Measurements from ENCODE around the gene TAS2R19.
"Not testable (repeated sequence)": the region's sequence is repeated elsewhere in the genome, so short reads cannot be mapped to it uniquely, and the experiment has no call there.

The TAS2R19 gene, protein sequence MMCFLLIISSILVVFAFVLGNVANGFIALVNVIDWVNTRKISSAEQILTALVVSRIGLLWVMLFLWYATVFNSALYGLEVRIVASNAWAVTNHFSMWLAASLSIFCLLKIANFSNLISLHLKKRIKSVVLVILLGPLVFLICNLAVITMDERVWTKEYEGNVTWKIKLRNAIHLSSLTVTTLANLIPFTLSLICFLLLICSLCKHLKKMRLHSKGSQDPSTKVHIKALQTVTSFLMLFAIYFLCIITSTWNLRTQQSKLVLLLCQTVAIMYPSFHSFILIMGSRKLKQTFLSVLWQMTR

DNA sequence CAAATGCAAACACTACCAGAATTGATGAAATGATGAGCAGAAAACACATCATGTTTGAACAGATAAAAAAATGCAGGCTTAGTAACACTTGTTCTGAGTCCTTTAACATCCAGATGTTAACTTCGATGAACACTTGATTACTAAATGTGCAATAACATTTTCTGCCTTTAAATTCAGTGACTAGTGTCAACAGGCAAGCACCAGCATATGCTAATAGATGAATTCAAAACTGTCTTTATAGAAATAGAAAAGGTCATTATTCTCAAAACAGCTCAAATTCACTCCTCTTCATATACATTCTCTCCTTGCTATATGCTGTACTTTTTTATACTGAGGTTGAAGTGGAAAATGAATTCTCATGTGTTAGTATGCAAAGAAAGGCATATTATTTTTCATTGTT lies at the start of gene TAS2R19:
TSS of gene TAS2R19 (minus strand) at position 101 of the 400 bp plus-strand sequence. CDS start at position 52, 49 bp downstream.
- DNase-seq = no peak

DNA sequence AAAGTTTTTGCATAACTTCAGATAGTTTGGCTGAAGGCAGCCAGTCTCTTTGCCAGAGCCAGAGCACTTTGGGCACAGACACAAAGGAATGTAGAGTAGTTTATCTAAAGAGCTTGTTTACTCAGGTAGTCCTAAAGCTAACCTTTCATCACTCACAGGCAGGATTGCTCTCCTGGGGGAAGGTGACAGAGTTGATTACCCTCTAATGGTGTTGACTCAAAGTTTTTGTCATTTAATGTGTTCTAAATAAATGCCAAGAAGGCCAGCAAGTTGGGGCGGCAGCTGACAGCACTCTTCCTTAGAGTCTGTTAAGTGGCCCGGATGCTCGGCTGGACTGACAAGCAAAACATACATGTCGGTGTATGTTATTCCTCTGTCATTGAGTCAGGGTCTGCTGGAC lies 49.0 kb upstream of the TAS2R19 start:
- no peak for DNase-seq

DNA sequence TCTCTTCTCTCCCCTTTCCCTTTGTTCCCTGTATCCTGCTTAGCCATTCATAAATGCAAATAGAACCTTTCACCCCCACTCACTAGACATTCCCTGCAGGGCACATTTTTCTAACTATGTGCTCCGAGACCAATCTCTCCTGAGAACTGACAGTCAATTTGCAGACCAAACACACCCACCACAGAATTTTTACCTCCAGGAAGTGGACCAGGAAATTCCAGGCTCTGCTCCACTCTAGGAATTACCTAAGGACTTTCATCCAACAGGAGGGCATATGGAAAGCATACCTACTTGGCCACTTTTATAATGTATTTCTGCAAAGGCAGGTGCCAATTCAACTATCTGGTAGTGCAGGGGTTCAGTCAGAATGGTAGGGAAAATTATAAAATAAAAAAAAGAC lies 48.6 kb upstream of the TAS2R19 start:
- no peak for DNase-seq

DNA sequence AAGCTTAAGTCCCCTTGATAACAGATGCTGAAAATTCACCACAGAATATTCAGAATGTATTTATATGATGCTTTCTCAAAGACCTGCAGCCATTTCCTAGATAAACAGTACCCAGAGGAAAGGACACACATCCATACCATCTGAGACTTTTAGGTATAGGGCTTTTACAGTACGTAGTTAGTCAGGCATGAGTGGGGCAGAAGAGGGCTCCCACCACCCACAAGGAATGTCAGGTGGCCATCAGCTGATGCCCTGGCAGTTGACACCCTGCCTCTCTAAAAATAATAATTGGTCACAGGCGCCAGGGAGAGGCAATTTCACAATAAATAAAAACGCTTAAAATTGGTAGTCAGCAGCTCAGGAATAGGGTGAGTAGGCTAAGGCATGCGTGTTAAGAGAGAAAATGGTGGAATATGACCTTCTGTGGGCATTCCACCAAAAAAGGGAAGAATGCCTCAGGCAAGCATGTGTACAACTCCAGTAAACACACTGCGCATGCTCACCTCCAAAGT lies 47.5 kb upstream of the TAS2R19 start:
- DNase-seq = no peak

DNA sequence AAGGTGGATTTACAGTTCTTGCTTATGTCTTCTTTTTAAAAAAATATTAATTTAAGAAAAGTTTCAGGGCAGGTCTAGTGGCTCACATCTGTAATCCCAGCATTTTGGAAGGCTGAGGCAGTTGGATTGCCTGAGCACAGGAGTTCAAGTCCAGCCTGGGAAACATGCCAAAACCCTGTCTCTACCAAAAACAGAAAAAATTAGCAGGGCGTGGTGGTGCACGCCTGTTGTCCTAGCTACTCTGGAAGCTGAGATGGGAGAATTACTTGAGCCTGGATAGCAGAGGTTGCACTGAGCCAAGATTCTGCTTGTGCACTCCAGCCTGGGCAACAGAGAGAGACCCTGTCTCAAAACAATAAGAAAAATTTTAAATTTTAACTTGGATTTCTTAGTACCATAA lies 45.1 kb upstream of the TAS2R19 start:
- no peak for DNase-seq

DNA sequence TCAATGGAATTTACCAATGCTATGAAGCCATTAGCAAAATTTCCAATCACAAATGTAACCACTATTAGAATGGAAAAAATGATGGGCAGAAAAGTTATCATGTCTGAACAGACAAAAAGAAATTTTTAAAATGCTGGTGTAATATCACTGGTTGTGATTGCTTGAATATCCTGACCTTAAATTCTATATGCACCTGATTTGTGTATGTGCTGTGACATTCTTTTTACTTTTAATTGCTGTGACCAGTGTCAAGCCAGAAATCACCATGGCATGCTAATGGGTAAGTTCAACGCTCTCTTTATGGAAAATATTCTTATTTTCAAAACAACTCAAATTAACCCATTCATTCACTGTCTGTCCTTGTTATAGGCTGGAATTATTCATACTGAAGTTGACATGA lies 39.8 kb upstream of the TAS2R19 start, which contains the start of gene TAS2R46:
TSS of gene TAS2R46 (minus strand) at position 101 of the 400 bp plus-strand sequence. CDS start at position 101, 0 bp downstream.
- not testable (repeated sequence) for DNase-seq

DNA sequence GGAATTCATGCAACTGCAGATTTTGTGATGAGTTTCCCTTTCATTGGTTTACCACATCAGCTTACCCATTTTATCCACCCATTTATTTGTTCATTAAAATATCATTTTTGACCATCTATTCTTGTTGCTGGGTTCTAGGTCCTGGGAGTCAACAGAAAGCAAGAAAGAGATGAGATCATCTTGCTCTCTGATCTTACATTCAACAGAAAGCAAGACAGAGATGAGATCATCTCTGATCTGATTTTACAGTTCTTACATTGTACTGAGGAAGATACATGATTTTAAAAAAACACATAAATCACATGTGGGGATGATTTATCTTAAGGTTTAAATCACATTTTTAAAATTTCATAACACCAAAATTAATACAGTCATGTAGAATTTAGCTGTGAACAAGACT lies 37.4 kb upstream of the TAS2R19 start:
- no peak for DNase-seq

DNA sequence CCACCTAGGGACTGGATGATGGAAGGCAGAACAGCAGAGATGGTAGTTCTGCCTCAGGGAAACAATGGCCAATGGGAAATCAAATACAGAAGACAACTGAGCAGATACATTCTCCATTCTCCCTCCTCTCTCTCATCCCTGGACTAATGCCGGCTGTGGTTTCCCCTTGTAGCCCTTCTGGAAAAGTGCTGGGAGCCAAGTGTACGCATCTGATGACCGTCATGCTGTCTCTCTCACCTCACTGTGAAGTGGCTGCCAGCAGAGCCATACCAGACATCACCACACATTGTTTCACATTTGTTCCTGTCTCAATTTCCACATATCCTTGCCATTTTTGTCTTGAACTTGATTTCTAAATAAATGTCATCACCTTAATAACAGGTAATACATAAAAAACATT lies 36.6 kb upstream of the TAS2R19 start:
- DNase-seq = no peak

DNA sequence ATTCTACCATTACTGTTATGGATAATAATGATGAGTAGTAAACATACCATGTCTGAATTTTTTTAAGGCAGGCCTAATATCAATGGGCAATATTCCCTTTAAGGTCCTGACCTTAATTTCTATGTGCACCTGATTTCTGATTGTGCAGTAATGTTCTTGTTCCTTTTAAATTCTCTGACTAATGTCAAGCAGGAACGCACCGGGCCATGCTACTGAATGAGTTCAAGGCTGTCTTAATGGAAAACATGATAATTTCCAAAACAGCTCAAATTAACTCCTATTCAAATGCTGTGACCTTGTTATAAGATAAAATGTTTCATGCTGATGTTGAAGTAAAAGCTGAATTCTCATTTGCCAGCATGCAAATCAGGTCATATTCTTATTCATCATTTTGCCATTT lies 32.9 kb upstream of the TAS2R19 start:
- no peak for DNase-seq

DNA sequence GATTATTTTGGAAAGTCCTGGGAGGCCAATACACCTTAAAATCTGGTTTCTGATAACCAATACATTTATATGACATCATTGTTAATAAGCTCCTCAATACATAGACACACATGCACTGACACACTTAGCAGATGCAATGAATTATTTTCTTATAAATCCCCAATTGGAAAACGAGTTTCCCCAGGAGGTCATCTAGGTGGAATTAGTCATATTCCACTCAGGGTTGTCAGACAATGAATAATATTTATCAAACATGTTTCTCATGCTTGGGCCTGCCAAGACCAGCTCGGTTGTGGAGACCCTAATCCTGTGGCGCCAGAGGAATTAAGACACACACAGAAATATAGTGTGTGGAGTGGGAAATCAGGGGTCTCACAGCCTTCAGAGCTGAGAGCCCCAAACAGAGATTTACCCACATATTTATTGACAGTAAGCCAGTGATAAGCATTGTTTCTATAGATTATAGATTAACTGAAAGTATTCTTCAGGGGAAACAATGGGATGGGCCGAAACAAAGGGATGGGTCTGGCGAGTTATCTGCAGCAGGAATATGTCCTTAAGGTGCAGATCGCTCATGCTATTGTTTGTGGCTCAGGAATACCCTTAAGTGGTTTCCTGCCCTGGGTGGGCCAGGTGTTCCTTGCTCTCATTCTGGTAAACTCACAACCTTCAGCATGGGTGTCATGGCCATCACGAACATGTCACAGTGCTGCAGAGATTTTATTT lies 27.5 kb upstream of the TAS2R19 start:
- DNase-seq = not testable (repeated sequence)

DNA sequence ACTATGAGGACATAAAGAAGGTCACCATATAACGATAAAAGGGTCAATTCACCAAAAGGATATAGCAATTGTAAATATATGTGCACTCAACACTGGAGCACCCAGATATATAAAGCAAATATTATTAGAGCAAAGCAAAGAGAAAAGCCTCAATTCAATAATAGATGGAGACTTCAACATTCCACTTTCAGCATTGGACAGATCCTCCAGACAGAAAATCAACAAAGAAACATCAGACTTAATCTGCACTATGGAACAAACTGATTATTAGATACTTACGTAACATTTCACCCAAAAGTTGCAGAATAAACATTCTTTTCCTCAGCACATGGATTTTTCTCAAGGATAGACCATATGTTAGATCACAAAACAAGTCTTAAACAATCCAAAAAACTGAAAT lies 18.9 kb upstream of the TAS2R19 start:
- not testable (repeated sequence) for DNase-seq

DNA sequence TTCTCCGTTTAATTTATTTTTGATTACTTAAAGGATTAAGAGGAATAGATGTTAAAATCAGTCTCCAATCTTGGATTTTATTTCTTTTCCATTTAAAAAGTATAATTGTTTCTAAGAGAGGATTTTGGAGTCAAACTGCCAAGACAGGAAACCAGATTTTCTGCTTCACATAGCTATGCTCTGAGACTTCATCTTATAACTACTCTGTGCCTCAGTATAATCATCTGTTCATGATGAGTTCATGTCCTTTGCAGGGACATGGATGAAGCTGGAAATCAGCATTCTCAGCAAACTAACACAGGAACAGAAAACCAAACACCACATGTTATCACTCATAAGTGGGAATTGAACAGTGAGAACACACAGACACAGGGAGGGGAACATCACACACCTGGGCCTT lies 17.7 kb upstream of the TAS2R19 start:
- DNase-seq = no peak

DNA sequence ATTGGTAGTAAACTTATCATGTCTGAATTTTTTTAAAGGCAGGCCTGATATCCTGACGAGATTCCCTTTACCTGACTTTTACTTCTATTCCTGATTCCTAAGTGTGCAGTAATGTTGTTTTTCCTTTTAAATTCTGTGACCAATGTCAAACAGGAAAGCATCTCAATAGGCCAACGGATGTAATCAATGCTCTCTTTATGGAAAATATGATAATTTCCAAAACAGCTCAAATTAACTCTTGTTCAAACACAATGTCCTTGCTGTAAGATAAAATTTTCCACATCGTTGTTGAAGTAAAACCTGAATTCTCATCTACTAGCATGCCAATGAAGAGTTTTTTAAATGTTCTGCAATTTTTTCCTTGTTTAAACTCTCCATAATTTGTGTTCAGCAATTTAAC lies 16.8 kb upstream of the TAS2R19 start:
- DNase-seq = no peak

DNA sequence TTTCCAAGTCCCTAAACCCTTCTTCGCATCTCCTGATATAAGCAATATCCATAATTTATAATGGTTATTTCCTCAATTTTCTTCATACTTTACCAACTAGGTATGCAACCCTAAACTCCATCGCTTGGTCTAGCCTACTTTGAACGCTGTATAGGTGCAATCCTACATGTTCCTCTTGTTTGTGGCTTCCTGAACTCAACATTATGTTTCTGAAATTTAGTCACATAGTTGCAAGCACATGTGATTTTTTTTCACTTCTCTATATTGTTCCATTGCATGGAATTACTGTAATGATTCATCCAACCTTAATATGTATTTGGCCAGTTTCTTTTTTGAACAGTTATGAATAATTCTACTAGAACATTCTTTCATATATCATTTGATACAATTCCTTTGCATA lies 11.5 kb upstream of the TAS2R19 start:
- not testable (repeated sequence) for DNase-seq

DNA sequence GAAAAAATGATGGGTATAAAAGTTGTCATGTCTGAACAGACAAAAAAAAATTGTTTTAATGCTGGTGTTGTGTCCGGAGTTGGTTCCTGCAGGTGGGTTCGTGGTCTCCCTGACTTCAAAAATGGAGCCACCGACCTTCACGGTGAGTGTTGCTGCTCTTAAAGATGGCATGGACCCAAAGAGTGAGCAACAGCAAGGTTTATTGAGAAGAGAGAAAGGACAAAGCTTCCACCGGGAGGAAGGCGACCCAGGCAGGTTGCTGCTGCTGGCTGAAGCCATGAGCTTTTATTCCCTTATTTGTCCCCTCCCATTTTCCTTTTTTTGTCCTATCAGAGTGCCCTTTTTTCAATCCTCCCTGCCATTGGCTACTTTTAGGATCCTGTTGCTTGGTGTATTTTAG lies 8.9 kb upstream of the TAS2R19 start, which contains the start of gene TAS2R31:
TSS of gene TAS2R31 (minus strand) at position 101 of the 400 bp plus-strand sequence. CDS start at position 29, 72 bp downstream.
- DNase-seq = no peak

DNA sequence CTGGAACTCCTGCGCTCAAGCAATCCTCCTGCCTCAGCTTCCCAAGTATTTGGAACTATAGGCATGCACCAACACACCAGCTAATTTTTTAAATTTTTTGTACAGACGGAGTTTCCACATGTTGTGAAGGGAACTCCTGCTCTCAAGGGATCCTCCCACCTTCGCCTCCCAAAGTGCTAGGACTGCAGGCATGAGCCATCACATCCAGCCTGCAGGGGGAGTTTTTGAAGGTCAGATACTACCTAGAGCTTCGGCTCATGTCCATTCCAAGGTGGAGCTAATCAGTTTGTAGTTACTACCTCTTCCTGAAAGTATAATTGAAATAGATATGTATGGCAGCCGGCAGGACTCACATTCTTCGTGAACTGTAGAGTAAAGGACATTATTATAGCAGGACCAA lies 3.7 kb upstream of the TAS2R19 start:
- no peak for DNase-seq

DNA sequence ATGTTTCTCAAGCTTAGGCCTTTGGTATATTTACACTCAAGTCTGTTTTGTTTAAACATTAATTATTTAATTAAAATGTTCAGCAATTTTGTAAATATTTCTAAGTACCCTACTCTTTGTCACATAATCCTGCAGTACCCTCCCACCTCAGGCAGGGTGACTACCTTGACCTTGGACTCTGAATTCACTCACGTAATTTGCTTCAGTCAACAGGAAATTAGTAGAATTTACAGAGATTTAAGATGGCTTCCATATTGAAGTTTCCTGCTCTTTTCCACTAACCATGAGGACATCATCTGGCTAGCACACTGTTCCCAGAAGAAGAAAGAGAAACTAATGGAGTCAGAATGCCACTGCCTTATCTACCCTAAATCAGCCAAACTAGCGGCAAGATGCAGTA lies 967 bp upstream of the TAS2R19 start:
- no peak for DNase-seq

DNA sequence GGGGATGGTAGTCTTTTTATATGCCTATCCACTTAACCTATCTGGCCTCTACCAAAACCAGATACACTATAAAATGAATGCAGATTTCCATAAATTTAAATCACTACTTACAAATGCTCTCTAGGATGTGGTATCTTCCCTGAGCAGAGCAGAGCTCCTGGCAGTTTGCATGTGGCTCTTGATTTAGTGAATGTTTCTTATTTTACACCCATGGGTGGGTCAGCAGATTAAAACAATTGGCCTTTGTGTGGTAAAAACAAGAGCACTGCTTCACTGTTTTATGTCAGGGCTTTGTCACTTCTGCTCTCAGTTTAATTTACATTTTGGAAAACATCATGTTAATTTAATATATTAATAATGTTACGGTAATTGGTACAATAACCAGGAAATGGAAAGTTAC lies 5.5 kb downstream of the TAS2R19 start:
- DNase-seq = no peak

DNA sequence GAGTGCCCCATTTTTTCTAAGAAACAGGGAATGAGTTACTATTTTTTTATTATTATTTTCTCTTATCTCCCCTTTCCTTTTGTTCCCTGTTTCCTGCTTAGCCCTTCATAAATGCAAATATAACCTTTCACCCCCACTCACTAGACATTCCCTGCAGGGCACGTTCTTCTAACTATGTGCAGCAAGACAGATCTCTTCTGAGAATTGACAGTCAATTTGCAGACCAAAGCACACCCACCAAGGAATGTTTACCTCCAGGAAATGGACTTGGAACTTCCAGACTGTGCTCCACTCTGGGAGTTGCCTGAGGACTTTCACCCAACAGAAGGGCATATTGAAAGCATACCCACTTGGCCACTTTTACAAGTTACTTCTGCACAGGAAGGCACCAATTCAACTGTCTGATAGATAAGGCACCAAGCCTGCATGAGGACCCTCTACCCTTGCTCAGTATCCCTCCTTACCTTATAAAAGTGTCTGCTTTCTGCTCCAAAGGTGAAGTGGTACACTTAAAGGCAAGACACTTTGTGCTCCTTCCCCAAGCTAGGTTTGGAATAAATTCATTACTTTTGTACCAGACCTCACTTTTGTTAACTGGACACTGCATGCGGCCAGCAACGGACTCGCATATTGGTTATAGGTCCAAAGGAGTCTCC lies 6.5 kb downstream of the TAS2R19 start:
- no peak for DNase-seq

DNA sequence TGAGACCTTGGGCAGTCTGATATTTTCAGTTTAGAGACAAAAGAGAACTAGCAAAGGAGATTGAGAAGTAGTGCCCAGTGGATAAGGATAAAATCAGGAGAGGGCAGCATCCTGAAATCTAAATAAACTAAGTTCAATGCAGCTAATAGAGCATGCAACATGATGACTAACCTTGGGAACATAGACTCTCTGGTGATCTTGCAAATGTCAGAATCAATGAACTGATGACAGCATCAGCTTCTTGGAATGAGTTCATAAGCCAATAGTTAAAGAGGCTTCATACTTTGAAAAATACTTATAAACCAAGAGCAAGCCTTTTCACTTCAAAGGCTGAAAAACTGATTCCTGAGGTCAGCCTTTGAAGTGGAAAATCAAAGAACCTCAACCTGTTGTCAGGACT lies 8.2 kb downstream of the TAS2R19 start:
- no peak for DNase-seq

DNA sequence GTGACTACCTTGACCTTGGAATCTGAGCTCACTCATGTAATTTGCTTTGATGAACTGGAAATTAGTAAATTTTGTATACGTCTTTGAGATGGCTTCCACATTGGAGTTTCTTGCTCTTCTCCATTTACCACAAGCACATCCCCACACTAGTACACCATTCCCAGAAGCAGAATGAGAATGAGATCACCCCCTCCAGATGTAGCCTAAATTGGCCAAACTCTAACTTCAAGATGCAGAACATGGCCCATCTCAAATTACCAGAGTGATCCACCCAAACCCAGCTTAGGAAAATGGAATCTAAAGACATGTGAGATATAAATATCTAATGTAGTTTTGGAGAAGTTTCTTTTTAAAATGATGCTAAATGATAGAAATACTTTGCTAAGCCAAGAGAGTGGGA lies 14.8 kb downstream of the TAS2R19 start:
- no peak for DNase-seq

DNA sequence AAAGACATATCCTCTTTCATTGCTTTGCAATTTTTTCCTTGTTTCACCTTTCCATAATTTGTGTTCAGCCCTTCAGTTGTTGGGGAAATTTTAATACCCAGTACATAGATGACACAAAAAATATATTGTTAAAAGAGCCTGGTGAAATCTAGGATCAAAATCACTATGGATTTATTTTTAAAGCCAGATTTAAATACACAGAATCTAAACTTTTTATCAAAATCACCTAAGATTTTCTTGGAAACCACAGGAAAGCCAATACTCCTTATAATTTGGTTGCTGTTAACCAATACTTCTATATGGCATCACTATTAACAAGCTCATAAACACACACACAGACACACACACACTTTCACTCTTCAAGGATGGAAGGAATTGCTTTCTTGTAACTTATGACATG lies 24.2 kb downstream of the TAS2R19 start, which contains the start of gene TAS2R20:
TSS of gene TAS2R20 (minus strand) at position 101 of the 400 bp plus-strand sequence. CDS start 429 bp downstream, outside the sequence.
- DNase-seq = no peak

DNA sequence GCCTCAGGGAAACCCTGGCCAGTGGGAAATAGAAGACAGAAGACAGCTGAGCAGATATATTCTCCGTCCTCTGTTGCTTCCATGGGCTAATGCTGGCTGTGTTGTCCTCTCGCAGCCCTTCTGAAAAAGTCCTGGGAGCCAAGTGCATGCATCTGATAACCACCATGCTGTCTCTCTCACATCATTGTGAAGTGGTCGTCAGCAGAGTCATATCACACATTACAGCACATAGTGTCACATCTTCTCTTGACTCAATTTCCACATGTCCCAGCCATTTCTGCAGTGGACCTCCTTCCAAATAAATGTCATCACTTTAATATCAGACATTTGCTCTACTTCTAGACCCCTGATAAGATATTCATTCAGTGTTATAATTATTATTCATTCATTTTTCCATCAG lies 28.1 kb downstream of the TAS2R19 start:
- DNase-seq = no peak
